WERI-Rb-1 (cell line): ENCODE results near the gene SGSM2.

ENCODE experiments used
- DNase-seq: peaks from one replicate; pipeline ENCODE4 v3.0.0-alpha.2; 2020
- H3K27ac ChIP-seq: fragments of 250-450 bp; sonication (Bioruptor Pico); 2 replicates; pipeline ENCODE4 v1.5.1; 2020; ENCODE audit warnings: mild to moderate bottlenecking, moderate library complexity
- H3K27me3 ChIP-seq: fragments of 250-450 bp; sonication (Bioruptor Pico); 2 replicates; pipeline ENCODE4 v1.5.1; 2021; ENCODE audit warnings: mild to moderate bottlenecking, low read depth, moderate library complexity; ENCODE audit not compliant: insufficient read depth, severe bottlenecking
- H3K36me3 ChIP-seq: fragments of 250-450 bp; sonication (Bioruptor Pico); 2 replicates; pipeline ENCODE4 v1.5.1; 2020; ENCODE audit warnings: mild to moderate bottlenecking, moderate library complexity
- H3K4me3 ChIP-seq: 2 replicates; pipeline ENCODE4 v1.5.1; 2011; ENCODE audit warnings: low read depth, mild to moderate bottlenecking, control low read depth, low read length
- H3K9me3 ChIP-seq: fragments of 250-450 bp; sonication (Bioruptor Pico); 2 replicates; pipeline ENCODE4 v1.5.1; 2021; ENCODE audit warnings: mild to moderate bottlenecking, moderate library complexity; ENCODE audit not compliant: severe bottlenecking
- TF ChIP-seq, protein P1 (sequence below): IDR thresholded peaks from 2 replicates; pipeline ENCODE4 v1.5.1; 2011; ENCODE audit warnings: low read depth, mild to moderate bottlenecking, control low read depth, inconsistent platforms, low read length

SGSM2 gene

DNA sequence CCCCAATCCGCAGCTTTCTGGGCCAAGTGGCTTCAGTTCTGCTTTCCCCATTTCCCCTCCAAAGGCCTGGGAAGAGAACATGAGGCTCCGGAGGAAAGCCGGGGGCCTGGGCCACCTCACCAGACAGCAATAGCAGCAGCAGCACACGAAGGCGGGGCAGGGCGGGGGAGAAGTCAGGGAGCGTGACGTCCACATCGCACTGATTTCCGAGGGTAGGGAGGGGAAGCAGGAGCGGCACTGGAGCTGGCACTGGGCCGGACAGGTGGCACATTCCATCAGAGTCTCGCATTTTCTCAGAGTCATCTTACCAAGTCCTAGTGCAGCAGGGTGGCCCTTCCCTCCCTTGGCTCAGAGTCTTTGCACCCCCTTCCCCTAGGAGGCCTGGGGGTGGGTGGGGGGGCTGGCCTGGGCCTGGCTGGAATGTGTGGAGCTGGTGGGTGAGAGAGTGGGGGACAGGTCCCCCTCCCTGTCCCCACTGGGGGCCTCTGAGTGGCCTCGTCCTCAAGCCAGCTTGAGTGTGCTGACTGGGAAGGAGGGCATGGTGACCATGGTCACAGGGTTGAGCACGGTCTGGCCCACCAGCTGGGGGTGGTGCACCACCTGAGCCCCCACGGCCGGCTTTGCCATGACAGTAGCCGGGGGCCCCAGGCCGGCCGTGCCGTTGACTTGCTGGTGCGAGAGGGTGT is 49.2 kb downstream of the SGSM2 start:
- Histone ChIP-seq H3K36me3 (peaks cover 23% of the 10 kb centered on the region), H3K27ac (peak overlapping the region; percentile 65), H3K9me3 (no peaks in the 10 kb centered on the region), H3K4me3 (no peak overlapping the region), H3K27me3 (no peaks in the 10 kb centered on the region)
- TF ChIP-seq, protein P1, sequence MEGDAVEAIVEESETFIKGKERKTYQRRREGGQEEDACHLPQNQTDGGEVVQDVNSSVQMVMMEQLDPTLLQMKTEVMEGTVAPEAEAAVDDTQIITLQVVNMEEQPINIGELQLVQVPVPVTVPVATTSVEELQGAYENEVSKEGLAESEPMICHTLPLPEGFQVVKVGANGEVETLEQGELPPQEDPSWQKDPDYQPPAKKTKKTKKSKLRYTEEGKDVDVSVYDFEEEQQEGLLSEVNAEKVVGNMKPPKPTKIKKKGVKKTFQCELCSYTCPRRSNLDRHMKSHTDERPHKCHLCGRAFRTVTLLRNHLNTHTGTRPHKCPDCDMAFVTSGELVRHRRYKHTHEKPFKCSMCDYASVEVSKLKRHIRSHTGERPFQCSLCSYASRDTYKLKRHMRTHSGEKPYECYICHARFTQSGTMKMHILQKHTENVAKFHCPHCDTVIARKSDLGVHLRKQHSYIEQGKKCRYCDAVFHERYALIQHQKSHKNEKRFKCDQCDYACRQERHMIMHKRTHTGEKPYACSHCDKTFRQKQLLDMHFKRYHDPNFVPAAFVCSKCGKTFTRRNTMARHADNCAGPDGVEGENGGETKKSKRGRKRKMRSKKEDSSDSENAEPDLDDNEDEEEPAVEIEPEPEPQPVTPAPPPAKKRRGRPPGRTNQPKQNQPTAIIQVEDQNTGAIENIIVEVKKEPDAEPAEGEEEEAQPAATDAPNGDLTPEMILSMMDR, result no peak
- DNase-seq, result no peak

DNA sequence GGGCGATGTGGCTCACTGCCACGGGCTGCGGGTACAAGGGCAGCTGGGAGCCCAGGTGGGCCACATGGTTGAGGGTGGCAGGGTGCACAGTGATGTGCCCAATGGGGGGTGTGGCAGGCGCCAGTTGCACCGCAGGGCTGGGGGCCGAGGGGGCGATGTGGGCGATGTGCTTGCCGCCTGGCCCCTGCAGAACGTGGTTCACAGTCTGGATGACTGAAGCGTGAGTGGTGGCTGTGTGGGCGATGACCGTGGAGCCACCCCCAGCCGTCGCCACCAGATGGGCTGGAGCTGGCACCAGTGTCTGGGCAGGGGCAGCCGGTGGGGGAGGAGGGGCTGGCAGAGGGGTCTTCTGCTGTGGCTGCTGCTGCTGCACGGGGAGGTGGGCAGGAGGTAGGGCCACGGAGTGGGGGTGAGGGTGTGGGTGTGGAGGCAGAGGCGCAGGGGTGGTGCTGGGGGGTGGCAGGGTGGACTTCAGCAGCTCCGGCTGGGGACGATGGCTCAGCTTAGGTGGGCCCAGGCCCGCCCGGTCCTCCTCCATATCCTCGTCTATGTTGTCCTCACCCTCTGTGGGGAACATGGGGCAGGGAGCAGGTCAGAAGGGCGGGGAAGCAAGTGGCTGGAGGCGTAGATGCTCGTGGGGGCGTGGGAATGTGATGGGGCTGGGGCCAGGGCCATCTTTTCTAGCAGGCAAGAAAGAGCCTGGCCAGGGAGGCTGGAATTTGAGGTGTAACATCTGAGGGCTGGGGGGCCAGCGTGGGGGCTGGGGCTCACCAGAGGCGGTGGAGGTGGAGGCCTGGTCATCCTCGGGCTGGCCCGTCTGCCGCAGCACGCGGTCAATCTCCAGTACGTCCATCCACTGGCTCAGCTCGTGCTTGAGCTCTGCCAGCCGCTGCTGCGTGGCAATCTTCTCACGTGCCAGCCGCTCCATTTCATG is 50.1 kb downstream of the SGSM2 start:
- Histone ChIP-seq H3K27me3 (no peaks in the 10 kb centered on the region), H3K9me3 (no peaks in the 10 kb centered on the region), H3K4me3 (no peak overlapping the region), H3K27ac (no peak overlapping the region), H3K36me3 (peaks cover 22% of the 10 kb centered on the region)
- TF ChIP-seq, protein P1, result no peak
- DNase-seq, result no peak

DNA sequence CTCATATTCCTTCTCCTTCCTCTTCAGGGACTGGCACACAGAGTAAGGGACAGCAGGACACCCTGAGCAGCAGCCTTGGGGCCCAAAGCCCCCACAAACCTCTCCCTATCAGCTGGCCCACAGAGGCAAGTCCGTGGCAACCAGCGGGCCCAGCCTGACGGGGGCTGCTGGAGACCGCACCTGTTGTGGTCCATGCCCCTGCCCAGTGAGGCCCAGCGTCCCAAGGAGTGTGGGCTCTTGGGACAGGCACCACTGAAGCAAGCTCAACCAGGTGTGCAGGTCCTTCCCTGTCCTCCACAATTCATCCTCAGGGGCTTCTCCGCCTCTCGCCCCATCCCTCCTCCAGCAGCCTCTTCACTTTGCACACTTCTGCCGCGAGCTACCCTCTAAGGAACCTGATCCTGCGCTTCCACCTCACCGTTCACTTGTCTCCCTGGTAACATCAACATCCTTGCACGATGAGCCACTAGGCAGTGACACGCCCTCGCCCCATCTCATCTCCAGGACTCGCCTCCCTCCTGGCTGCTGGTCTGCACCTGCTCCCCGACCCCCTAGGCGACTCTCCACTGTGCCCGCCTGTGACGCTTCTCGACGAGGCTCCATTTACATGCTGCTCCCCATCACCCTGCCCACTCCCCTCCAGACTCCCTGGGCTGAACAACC is 50.9 kb downstream of the SGSM2 start:
- DNase-seq, result no peak
- TF ChIP-seq, protein P1, result no peak
- no peak overlapping the region for H3K27ac ChIP-seq

GRCh38 chr17:2388683-2389055 is 51.4 kb downstream of the SGSM2 start:
- TF ChIP-seq, protein P1, result 0 out of 2 replicates have a peak, but pooled peaks have one; percentile 33
- no peaks in the 10 kb centered on the region for H3K27me3 ChIP-seq
- H3K4me3 ChIP-seq, result no peak overlapping the region
- no peaks in the 10 kb centered on the region for H3K9me3 ChIP-seq
- no peak for DNase-seq
- H3K36me3 ChIP-seq, result peaks cover 22% of the 10 kb centered on the region
- H3K27ac ChIP-seq, result no peak overlapping the region

More for the DNA sequence above, 50.9 kb downstream of the SGSM2 start:
- no peaks in the 10 kb centered on the region for H3K9me3 ChIP-seq
- peaks cover 22% of the 10 kb centered on the region for H3K36me3 ChIP-seq
- no peak overlapping the region for H3K4me3 ChIP-seq
- H3K27me3 ChIP-seq, result no peaks in the 10 kb centered on the region

- H3K4me3 ChIP-seq, result no peak overlapping the region
- no peak overlapping the region for H3K27ac ChIP-seq
- H3K27me3 ChIP-seq, result no peaks in the 10 kb centered on the region
- no peak for DNase-seq
- TF ChIP-seq, protein P1, result no peak
- H3K36me3 ChIP-seq, result peaks cover 22% of the 10 kb centered on the region
- H3K9me3 ChIP-seq, result no peaks in the 10 kb centered on the region
Observed at GRCh38 chr17:2390199-2390836, 53.0 kb downstream of the SGSM2 start.
